CD4-positive, alpha-beta T cell treated with Interferon alpha-2 for 1 hour (primary cell): ENCODE results near the gene KRTAP15-1.

Experiments
- DNase-seq, 2 donors: peaks; one replicate each; pipeline ENCODE4 v3.0.0-alpha.2; 2020 to 2022

Gene KRTAP15-1, protein sequence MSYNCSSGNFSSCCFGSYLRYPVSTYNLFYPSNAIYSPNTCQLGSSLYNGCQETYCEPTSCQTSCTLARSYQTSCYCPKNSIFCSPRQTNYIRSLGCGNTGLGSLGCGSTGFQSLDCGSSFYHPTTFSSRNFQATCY

DNA sequence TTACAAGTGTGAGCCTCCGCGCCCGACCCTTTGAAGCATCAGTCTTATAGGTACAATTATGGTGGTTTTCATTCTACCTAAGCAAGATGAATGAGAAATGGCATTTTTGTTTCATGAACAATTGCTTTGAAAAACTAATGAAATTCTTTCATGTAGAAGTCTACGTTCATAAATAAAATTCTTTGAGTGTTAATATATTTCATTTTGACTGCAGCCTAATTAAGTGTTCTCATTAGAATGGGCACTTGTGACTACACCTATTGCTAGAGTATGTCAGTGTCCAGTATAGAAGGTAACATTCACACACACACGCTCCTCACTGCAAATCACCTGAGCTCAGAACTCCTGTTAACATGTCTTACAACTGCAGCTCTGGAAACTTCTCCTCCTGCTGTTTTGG is at the start of gene KRTAP15-1:
TSS of gene KRTAP15-1 (plus strand) at position 301 of the 400 bp plus-strand sequence. CDS start at position 354, 53 bp downstream.
- DNase-seq: no peak

DNA sequence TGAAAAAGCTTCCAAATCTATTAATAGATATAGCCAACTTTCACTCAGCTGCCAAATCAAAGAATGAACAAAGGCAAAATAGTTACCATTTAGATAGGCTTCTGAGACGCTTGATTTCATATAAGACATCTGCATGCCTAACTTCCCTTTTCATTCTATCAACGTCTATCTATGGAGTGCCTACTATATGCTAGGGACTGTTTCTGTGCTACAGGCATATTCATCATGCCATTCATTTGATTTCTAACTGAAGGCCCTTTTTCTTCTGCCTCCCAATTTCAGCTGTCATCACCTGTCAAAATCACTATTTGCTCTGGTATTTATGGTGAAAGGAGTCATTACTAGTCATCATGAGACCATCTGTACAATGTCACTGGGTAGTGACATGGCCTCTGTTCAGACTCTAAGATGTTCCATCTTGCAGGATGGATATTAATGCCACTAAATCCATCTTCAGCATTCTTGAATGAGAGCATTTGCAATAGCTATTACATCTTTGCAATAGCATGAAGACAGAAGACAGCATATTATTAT is 48.5 kb upstream of the KRTAP15-1 start:
- no peak for DNase-seq

DNA sequence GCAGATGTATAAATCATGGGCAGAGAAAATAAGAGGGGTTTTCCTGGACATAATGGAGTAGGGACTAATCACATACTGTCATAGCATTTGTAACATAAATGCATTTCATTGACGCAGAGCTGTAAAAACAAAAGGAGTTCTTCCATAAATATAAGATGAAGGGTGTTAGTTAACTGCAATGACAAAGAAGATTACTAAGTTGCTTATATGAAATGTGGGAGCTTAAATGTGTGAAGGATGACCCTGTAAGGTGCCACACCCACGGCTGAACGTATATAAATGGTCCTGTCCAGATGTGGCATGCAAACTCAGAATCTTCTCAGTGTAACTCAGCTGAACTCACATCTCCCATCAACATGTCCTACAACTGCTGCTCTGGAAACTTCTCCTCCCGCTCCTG is 44.3 kb upstream of the KRTAP15-1 start, which contains the start of gene KRTAP13-1:
TSS of gene KRTAP13-1 (plus strand) at position 301 of the 400 bp plus-strand sequence. CDS start at position 357, 56 bp downstream.
- DNase-seq: no peak

DNA sequence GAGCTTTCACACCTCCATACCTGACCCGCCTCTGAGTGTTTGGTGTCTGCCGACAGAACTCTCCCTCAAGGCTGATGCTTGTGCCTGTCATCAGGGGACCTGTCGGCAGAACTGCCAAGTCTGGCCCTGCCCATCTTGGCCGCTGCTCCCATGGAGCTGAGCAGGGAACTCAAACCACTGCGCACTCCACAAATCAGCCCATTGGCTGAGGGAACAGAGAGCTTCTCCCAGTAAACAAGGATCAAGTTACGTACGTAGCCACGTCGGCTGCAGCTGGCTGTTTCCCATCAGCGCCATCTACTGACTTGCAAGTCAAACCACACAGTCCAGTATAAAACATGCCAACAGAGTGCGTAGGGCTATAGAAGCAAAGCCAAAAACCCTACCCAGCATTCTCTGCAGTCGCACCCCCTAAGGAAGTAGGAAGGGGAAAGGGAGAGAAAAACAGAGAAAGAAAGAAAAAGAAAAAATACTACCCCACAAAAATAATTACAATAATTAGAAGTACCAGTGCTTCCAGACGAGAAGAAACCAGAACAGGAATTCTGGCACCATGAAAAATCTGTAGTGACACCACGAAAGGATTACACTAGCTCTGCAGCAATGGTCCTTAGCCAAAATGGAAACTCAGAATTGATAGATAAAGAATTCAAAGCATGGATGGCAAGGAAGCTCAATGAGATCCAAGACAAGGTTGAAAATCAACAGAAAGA is 31.1 kb upstream of the KRTAP15-1 start:
- no peak for DNase-seq

DNA sequence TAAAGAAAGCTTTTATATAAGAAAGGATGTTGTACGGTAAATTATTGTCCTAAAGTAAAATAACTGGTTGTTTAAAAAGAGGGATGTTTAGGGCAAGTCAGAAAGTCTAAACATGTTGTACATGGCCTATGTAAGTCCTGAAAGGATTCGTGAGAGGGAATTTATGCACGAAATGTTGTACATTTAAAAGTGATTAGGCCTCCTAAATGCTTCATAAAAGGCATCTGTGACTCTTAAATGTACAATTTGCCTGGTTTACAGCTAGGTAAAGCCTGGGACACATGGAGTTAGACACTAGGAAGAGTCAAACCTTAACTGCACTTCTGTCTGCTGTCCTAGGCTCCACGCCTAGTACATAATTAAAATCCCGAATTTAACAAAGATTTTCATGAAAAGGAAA is 24.1 kb upstream of the KRTAP15-1 start:
- DNase-seq: no peak

DNA sequence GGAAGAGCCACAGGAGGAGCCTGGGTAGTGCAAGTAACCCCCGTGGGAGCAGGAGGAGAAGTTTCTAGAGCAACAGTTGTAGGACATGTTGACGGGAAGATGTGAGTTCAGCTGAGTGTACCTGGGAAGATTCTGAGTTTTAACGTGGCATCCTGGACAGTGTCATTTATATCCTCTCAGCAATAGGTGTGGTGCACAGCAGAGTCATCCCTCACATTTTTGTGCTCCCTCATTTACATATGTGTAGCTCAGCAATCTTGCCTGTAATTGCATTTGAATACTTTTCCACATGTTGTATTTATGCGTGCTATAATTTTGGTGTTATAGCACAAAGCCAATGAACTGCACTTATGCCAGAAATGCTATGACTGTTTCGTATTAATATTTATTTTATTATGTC is 14.2 kb upstream of the KRTAP15-1 start, which contains the start of gene KRTAP13-3:
TSS of gene KRTAP13-3 (minus strand) at position 101 of the 400 bp plus-strand sequence. CDS start at position 87, 14 bp downstream.
- DNase-seq: no peak

DNA sequence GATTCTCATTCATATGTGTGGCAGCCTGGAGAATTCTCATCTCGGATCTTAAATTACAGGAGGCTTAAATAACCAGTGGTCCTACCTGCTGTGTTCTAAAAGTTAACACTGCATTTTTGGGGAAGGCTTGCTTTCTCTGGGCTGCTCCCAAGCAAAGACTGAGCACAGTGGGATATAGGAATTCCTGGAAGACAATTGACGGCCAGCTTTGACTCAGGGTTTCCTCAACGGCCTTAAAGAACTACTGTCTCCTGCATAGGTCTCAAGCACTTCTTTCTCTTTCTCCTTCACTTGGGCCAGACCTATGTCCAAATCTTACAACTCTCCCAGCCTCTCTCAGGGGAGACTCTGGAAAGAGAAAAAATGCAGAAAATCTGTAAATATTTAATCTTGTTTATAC is 13.3 kb upstream of the KRTAP15-1 start:
- DNase-seq: no peak

DNA sequence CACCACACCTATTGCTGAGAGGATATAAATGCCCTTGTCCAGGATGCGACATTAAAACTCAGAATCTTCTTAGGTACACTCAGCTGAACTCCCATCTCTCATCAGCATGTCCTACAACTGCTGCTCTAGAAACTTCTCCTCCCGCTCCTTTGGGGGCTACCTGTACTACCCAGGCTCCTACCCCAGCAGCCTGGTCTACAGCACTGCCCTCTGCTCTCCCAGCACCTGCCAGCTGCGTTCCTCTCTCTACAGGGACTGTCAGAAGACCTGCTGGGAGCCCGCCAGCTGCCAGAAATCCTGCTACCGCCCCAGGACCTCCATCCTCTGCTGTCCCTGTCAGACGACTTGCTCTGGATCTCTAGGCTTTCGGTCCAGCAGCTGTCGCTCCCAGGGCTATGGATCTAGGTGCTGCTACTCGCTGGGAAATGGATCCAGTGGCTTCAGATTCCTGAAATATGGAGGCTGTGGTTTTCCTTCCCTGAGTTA is 9.9 kb upstream of the KRTAP15-1 start, which contains the start of gene KRTAP13-4:
TSS of gene KRTAP13-4 (plus strand) at position 51 of the 486 bp plus-strand sequence. CDS start at position 107, 56 bp downstream.
- no peak for DNase-seq

DNA sequence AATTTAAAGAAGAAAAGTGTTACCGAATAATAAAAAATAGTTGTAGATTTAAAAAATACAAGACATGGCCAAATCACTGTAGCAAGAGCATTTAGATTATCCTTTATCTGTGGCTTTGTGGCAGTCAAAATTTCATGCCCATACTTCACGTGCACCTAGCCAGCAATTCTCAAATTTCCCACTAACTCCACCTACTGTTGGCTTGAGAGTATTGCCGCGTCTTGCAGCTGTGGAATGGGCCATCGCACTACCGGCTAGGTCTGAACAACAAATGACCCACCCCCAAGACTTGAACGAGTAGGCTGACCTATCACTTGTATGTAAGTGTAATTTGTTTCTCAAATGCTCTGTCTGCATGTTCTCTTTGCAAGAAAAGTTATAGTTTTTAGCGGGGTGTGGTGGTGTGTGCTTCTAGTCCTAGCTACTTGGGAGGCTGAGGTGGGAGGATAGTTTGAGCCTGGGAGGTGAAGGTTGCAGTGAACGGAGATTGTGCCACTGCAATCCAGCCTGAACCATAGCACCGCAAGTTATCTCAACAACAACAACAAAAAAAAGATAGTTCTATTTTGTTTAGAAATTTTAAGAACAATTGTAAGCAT is 5.9 kb upstream of the KRTAP15-1 start:
- peak in 1 of 2 donors; percentile 19 for DNase-seq

DNA sequence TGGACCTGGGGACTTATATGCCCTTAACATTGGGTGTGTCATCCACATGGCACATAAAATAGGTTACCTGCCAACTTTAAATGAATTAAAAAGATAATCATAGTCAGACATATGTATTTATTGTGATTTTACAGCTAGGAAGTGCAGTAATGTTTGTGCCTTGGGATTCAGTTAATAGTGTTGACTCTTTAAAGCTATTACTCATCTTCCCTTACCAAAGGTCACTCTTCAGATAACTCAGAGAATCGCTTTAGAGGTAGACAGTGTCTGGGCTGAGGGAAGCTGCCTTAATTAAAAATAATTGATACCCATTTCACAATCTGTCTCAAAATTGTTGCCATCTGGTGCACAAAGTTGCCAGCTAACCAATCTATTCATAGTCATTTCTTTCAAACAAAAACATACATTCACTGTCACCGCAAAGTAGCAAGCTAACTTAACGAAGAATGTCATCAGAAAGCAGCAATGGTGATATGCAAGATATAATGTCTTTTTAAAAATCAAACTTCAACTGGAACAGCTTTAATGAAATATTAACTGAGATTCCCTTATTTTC is 3.0 kb upstream of the KRTAP15-1 start:
- no peak for DNase-seq

DNA sequence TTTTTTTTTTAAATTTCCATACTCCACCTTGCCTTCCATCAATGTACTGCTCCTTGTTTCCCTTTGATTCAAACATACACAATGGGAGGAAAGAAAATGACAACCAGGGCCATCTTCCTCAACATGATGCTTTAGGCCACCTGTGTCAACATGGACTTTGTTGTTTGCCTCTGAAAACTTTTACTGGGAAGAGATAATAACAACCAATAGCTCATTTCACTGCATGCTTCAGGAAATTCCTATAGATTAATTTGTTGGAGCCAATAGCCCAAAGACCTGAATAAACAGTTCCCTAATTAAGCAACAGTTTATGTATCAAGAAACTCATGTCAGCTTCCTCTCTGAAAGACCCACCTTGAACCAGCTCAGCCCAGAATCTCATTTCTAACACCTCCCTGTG is 3.2 kb downstream of the KRTAP15-1 start:
- no peak for DNase-seq

DNA sequence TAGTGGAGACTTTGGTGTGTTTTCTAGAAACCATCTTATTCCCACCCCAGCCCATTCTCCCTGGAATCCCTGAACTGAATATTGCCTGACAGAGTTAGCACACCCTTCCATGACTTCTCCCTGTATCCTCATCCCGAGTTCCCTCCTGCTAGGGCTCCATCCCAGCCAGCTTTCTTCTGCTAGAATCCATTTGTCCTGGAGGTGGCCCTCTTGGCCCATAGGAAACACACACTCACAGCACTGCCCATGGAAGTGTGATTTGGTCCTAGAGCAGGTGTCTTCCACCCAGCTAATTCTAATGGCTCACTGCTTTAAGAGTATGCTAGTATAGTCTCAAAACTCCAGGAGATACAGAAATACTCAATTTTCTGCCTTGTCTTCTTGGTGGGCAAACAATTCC is 4.1 kb downstream of the KRTAP15-1 start:
- DNase-seq: no peak

DNA sequence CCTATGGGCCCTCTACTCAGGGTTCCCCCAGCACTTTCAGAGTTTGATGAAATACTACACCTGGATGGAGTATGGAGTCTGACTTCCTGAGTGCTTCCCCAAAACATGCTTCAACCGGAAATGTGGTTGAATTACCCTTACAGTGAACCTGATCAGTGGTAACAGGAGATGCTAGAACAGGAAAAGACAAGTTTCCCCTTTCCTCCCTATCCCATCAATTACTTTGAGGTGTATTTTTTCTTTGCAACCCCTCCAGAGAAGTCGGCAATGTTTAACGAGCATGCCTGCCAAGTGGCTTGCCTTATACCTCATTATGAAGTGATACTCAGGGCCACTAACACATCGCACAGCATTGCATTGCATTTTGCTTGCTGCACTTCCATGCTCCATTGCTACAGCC is 7.0 kb downstream of the KRTAP15-1 start:
- DNase-seq: no peak

DNA sequence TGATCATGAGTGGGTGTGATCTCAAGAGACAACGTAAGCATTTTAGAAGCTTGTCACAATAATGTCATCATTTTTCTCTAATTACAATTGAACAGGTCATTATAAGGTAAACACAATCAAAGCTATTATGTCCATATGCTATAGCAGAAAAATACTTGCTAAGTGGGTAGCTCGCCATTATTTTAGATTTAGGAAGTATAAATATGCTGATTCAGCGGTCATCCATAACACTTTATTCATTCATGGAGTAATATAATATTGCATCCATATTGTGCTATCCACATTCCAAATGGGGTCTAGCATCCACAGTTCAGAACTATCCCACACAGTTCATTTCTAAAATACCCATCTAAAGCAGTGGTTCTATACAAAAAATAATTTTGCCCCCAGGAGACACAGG is 8.4 kb downstream of the KRTAP15-1 start:
- DNase-seq: no peak

DNA sequence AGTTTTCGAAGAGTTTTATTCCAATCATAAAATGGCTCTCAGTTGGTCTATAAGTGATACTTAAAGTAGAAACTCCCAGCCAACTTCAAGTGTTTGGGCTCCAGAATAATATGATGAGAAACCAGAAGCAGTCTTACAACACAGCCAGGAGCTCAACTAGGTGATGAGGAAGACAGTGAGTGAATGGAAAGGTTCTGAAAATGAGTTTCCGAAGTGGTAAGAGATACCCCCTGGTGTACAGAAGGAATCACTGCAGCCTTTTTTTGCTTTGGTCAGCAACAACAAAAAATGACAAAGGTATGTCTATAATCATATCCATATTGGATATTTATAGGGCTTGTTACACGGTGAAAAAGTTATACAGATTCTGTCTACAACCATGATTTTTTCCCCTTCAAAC is 23.6 kb downstream of the KRTAP15-1 start:
- DNase-seq: no peak

DNA sequence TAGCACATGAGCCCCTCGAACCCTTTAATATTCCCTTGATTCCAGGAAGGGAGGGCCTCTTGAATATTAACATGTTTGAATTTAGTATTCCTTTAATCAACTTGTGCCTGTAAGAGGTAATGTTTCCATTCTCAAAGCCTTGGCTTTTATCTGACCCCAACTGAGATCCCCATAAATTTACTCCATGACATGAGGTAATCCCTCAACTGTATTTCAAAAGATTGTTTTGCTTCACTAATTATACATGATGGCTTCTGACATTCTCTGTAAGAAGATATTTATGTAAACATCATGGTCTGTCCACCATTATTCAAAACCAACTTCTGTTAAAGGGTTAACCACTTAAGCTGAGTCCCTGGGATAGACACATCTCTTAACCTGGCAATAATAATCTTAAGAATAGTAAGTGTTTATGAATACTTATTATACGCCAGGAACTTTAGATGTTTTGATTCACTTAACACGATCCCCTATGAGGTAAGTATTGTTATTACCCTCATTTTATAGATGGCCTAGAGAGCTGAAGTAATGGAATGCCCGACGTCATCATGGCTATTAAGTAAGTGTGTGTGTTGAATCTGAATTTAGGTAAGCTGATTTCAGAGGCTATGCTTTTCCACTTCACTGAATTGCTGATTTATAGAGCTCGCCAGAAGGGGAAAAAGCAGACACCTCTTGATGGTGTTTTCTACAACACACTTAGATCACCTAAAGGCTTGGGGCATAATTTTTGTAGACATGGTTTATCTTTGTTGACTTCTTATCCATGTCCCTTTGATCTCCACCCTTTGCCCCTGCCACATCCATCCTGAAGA is 29.0 kb downstream of the KRTAP15-1 start:
- DNase-seq: no peak

DNA sequence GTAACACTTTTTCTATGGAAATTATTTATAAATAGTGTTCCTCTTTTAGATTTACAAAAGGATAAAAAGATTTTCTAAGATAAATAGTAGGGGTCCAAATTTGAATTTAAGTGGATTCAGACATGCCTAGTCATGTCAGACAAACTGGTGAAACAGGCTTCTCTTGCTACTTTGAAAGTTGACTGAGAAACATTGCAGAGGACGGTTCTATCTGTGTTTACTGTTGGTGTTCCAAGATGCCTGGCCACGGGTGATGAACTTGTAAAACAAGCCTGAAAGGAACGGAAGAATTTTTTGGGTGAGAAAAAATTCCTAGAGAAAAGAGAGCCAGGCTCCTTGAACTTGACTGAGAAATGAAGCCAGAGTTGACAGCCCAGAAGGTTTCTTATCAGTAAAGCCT is 37.9 kb downstream of the KRTAP15-1 start:
- DNase-seq: no peak

DNA sequence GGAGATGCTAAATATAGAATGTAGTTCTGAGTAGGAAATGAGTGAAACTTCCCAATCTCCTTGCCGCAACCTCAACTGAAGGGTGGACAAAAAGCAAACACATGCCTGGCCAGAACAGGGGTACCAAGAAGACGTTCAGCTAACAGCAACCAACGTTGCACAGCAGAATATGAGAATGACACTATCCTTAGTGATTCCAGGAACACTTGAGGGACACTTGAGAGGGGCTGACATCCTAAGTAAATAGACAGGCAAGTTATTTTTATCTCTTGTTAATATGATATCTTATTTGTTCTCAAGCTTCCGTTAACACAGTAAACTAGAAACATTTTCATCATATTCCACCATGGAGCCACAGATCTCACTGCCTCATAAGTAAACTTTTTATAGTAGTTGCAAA is 39.2 kb downstream of the KRTAP15-1 start:
- DNase-seq: no peak

DNA sequence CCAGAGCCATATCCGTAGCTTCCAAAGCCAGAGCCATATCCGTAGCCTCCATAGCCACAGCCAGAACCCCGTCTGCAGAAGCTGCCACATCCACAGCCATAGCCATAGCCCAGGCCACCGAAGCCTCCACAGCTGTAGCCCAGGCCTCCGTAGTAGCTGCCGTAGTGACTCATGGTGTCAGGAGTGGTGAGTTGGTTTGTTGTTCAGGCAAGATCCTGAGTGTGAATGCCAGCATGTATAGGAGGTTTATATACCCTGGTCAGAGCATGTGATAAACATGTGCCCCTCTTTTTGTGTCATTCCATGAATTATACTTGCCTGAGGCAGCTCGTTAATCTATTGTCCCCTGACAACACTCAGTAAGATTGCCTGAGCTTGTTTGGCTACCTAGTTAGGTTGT is 40.1 kb downstream of the KRTAP15-1 start, which contains the start of gene KRTAP19-1:
TSS of gene KRTAP19-1 (minus strand) at position 223 of the 400 bp plus-strand sequence. CDS start at position 173, 50 bp downstream.
- no peak for DNase-seq

DNA sequence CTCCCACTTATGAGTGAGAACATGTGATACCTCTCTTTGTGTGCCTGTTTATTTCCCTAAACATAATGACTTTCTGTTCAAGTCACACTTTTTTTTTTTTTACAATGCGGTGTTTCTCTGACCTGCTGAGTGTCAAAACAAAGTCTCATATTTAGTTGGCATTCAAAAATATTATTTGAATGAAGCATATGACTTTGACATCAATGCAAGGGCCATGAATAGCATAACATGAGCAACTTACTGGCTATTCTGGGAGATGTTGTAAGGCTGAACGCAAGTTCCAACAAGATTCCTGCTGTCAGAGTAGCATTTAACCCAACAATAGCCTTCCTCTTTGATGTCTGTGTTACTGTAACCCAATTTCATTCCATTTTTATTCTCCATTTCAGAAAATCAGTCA is 42.1 kb downstream of the KRTAP15-1 start:
- no peak for DNase-seq

DNA sequence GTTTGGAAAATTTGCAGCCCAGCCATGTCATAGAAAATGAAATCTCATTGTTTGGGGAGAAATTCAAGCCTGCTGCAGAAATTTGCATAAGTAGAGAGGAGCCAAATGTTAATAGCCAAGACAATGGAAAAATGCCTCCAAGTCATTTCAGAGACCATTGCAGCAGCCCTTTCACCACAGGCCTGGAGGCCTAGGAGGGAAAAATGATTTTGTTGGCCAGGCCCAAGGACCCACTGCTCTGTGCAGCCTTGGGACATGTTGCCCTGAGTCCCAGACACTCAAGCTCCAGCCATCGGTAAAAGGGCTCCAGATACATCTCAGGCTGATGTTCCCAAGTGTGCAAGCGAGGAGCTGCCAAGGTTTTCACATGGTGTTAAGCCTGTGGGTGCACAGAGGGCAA is 46.1 kb downstream of the KRTAP15-1 start:
- no peak for DNase-seq

DNA sequence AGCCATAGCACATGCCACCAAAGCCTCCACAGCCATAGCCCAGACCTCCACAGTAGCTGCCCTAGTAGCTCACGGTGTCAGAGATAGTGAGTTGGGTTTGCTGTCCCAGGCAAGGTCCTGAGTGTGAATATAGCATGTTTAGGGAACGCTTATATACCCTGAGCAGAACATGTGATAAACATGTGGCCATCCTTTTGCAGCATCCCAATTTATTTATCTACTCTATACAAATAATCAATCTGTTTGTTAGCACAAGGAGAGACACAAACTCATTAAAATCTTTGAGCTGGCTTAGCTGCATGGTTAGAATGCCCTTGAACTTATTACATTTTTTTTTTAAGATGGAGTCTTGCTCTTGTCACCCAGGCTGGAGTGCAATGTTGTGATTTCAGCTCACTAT is 47.3 kb downstream of the KRTAP15-1 start, which contains the start of gene KRTAP19-2:
TSS of gene KRTAP19-2 (minus strand) at position 101 of the 400 bp plus-strand sequence. CDS start at position 13, 88 bp downstream.
- no peak for DNase-seq
